Keratinocyte (primary cell): Measurements from ENCODE around the gene ZNRD2.

ENCODE experiments used
- CTCF ChIP-seq, 3 experiments: IDR thresholded peaks in 1 of 3; conservative IDR thresholded peaks in 1 of 3; optimal IDR thresholded peaks in 1 of 3; 2 replicates in 2 of 3; 3 replicates in 1 of 3; pipeline versions ENCODE3 to v1.5.1; 2011; ENCODE audit warnings: low read length in 3 of 3, mild to moderate bottlenecking in 3 of 3, moderate library complexity in 2 of 3, control low read depth in 1 of 3, inconsistent platforms in 1 of 3; ENCODE audit not compliant: insufficient read depth in 2 of 3; ENCODE audit errors: extremely low read depth in 1 of 3
- EZH2 ChIP-seq: IDR thresholded peaks from one replicate; pipeline ENCODE4 v1.6.1; 2012; ENCODE audit warnings: inconsistent platforms, mild to moderate bottlenecking, low read length, moderate library complexity

GRCh38 chr11:65599955-65600246 lies 29.6 kb downstream of the ZNRD2 start:
- TF ChIP-seq EZH2 (no peak), CTCF (optimal IDR thresholded peaks at IDR 0.05 in 1 of 3, IDR thresholded peaks at IDR 0.05 in 1 of 3, conservative IDR thresholded peaks at IDR 0.05 in 1 of 3; ENCODE audit: extremely low read depth in 1 of 3, insufficient read depth in 2 of 3, low read length in 3 of 3) (no peak)
